ENCODE results near the gene MDM2.

DNA sequence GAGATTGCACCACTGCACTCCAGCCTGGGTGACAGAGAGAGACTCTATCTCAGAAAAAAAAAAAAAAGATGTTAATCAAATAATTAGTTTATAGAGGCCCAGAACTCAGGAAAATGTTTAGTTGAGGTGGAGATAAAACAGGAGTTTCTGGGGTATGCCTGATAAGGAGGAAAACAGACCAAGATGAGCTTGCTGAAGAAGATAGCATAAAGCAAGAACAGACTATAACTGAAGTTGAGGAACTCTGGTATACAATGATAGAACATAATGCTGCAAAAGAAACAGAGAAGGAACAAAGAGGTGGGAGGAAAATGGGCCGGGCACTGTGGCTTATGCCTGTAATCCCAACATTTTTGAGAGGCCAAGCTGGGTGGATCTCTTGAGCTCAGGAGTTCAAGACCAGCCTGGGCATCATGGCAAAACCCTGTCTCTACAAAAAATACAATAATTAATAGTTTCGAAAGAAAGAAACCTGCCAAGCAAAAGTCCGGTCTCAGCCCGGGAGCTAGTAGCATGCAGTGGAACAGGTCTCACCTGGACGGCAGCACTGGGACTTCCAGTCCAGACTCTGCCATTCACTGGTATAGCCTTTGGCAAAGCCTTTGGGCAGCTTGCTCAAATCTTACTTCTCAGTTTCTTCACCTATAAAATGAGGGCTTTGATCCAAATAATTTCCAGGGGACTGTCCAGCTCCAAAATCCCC is 36.6 kb upstream of the MDM2 start:
- TF ChIP-seq POLR2AphosphoS5 (IDR thresholded peaks at IDR 0.05; ENCODE audit: low read depth, low read length), result no peak
- TF ChIP-seq, protein P1, sequence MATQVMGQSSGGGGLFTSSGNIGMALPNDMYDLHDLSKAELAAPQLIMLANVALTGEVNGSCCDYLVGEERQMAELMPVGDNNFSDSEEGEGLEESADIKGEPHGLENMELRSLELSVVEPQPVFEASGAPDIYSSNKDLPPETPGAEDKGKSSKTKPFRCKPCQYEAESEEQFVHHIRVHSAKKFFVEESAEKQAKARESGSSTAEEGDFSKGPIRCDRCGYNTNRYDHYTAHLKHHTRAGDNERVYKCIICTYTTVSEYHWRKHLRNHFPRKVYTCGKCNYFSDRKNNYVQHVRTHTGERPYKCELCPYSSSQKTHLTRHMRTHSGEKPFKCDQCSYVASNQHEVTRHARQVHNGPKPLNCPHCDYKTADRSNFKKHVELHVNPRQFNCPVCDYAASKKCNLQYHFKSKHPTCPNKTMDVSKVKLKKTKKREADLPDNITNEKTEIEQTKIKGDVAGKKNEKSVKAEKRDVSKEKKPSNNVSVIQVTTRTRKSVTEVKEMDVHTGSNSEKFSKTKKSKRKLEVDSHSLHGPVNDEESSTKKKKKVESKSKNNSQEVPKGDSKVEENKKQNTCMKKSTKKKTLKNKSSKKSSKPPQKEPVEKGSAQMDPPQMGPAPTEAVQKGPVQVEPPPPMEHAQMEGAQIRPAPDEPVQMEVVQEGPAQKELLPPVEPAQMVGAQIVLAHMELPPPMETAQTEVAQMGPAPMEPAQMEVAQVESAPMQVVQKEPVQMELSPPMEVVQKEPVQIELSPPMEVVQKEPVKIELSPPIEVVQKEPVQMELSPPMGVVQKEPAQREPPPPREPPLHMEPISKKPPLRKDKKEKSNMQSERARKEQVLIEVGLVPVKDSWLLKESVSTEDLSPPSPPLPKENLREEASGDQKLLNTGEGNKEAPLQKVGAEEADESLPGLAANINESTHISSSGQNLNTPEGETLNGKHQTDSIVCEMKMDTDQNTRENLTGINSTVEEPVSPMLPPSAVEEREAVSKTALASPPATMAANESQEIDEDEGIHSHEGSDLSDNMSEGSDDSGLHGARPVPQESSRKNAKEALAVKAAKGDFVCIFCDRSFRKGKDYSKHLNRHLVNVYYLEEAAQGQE (IDR thresholded peaks at IDR 0.05; ENCODE audit: insufficient read depth in 1 of 2, low read depth in 2 of 2, low read length in 2 of 2), result no peak

Data from PFSK-1 (cell line).